Right atrium auricular region (tissue), 2 donors: Measurements from ENCODE around the gene SLFNL1. TPM values are rescaled to one million over a fixed set of nuclear protein-coding genes. Genes with fewer than 3 reads are reported as not detected.

Experiments
- DNase-seq: peaks from one replicate; pipeline ENCODE4 v3.0.0-alpha.2; 2019; ENCODE audit warnings: low spot score
- H3K27ac ChIP-seq, 2 donors: fragments of 200-600 bp; sonication (generic); 1 replicate in 1 of 2; 2 replicates in 1 of 2; pipeline ENCODE4 v1.5.1; 2016 to 2019
- H3K27me3 ChIP-seq, 2 donors: fragments of 200-600 bp; sonication (generic); one replicate each; pipeline versions ENCODE4 v1.5.1 to v1.6.0; 2017 to 2019
- H3K36me3 ChIP-seq: fragments of 200-600 bp; sonication (generic); one replicate; pipeline ENCODE4 v1.5.1; 2016
- H3K4me1 ChIP-seq, 2 donors: fragments of 200-600 bp; sonication (generic); one replicate each; pipeline versions ENCODE4 v1.5.1 to v1.6.0; 2017 to 2019
- H3K4me3 ChIP-seq, 2 donors: fragments of 200-600 bp; sonication (generic); 1 replicate in 1 of 2; 2 replicates in 1 of 2; pipeline ENCODE4 v1.5.1; 2017 to 2019; ENCODE audit warnings: mild to moderate bottlenecking in 1 of 2, moderate library complexity in 1 of 2
- H3K9me3 ChIP-seq, 2 donors: fragments of 200-600 bp; sonication (generic); one replicate each; pipeline ENCODE4 v1.5.1; 2019
- total RNA-seq, 2 donors: library from RNA; depleted of rRNA; stranded (reverse); fragments of >200 nt; gene quantifications; one replicate each; pipeline ENCODE4 v1.1.0, GENCODE V29; 2016
- TF ChIP-seq, protein P1 (sequence below), 2 donors: fragments of 200-600 bp; sonication (generic); IDR thresholded peaks; one replicate each; pipeline ENCODE4 v1.5.1; 2019; ENCODE audit warnings: antibody characterized with exemption in 2 of 2

SLFNL1 gene
- total RNA-seq, 2 donors from 2014 or later = 0.59 TPM; not detected in 1

DNA sequence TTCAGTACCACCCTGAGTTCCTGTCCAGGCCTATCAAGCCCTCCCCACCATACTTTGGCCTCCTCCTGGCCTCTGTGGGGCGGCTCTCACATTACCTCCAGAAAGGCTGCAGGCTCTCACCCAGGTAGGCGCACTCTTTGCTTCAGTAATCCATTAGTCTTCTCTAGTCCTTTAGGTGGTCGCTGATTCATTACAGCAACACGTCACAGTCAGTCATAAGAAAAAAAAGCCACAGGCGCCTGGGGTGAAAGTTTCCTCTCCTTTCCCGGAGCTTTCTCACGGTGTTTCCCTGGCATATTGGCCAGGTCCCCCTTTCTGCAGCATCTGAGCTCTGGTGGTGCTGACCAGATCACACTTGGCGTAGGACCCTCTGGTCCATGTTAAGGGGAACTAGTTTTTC lies 12.1 kb downstream of the SLFNL1 start:
- peaks cover 0 to 13% of the 10 kb centered on the region in 2 donors for H3K4me1 ChIP-seq
- peaks cover 52% of the 10 kb centered on the region for H3K36me3 ChIP-seq

DNA sequence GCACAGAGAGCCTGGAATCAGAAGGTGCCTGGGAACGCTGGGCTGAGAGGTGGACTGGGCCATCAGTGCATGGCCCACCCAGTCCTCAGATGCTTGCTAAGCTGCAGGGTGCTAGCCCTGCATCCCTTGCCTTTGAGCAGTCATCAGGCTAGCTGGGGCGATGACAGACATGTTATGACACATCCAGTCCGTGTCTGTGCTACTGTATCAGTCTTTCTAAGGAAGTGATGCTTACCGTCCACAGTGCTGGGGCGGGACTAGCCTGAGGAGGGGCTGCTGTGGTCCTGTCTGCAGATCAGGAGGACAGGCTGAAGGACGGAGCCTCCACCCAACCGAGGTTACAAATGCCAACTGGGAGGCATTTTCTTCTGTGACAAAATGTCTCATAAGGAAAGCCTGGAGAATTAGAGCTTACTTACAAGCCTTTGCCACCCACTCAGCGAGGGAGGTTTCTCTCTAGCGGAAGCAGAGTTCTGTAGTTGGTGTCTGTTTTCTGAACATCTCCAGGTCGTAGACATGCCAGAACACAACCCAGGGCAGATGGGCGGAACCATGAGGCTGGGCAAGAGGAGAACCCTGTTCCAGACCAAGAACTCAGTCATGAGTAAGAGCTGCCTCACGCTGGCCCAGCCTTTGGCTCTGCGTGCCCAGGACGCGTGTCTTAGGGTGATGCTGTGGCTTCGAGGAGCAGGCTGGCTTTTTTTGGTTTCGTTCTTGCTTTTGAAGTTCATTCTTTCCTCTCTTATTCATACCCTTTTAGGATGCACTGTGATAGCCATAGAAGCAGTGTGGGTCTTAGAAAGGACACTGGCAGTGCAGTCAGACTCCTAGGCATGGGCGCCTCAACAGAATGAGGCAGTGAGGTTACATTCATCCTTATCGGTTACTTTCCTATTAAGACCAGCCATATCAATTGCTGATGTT lies 14.3 kb downstream of the SLFNL1 start:
- Histone ChIP-seq H3K27me3 (no peaks in the 10 kb centered on the region), H3K9me3 (no peaks in the 10 kb centered on the region), H3K4me1 (peaks cover 0 to 17% of the 10 kb centered on the region in 2 donors), H3K27ac (no peak overlapping the region), H3K4me3 (no peak overlapping the region), H3K36me3 (peaks cover 64% of the 10 kb centered on the region)
- no peak for DNase-seq
- TF ChIP-seq, protein P1, sequence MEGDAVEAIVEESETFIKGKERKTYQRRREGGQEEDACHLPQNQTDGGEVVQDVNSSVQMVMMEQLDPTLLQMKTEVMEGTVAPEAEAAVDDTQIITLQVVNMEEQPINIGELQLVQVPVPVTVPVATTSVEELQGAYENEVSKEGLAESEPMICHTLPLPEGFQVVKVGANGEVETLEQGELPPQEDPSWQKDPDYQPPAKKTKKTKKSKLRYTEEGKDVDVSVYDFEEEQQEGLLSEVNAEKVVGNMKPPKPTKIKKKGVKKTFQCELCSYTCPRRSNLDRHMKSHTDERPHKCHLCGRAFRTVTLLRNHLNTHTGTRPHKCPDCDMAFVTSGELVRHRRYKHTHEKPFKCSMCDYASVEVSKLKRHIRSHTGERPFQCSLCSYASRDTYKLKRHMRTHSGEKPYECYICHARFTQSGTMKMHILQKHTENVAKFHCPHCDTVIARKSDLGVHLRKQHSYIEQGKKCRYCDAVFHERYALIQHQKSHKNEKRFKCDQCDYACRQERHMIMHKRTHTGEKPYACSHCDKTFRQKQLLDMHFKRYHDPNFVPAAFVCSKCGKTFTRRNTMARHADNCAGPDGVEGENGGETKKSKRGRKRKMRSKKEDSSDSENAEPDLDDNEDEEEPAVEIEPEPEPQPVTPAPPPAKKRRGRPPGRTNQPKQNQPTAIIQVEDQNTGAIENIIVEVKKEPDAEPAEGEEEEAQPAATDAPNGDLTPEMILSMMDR (IDR thresholded peaks at IDR 0.05) = no peak

More for the DNA sequence above, 12.1 kb downstream of the SLFNL1 start:
- no peak overlapping the region for H3K4me3 ChIP-seq
- H3K27me3 ChIP-seq = no peaks in the 10 kb centered on the region
- DNase-seq = no peak
- H3K9me3 ChIP-seq = no peaks in the 10 kb centered on the region
- H3K27ac ChIP-seq = no peak overlapping the region
- TF ChIP-seq, protein P1 (IDR thresholded peaks at IDR 0.05) = no peak

DNA sequence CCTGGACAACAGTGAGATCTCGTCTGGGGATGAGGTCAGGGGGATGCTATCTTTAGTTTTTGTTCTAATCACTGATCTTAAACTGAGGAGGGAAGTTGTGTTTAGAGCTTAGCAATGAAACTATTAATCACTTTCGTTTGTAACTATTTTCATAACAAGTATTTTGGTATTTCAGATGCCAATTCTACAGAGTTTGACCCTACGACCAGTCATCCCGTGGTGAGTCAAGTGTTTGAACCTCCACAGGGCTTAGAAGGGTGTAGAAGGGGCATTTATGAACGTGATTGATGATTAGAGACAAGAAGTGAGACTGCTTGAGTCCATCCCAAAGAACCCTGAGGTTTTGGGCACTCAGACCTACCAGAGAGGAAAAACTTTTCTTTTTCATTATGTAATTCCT lies 15.6 kb downstream of the SLFNL1 start:
- DNase-seq = no peak
- no peaks in the 10 kb centered on the region for H3K27me3 ChIP-seq
- no peak overlapping the region for H3K4me3 ChIP-seq
- H3K36me3 ChIP-seq = peaks cover 64% of the 10 kb centered on the region
- H3K4me1 ChIP-seq = peaks cover 0 to 17% of the 10 kb centered on the region in 2 donors
- H3K27ac ChIP-seq = no peak overlapping the region
- TF ChIP-seq, protein P1 (IDR thresholded peaks at IDR 0.05) = no peak
- no peaks in the 10 kb centered on the region for H3K9me3 ChIP-seq

DNA sequence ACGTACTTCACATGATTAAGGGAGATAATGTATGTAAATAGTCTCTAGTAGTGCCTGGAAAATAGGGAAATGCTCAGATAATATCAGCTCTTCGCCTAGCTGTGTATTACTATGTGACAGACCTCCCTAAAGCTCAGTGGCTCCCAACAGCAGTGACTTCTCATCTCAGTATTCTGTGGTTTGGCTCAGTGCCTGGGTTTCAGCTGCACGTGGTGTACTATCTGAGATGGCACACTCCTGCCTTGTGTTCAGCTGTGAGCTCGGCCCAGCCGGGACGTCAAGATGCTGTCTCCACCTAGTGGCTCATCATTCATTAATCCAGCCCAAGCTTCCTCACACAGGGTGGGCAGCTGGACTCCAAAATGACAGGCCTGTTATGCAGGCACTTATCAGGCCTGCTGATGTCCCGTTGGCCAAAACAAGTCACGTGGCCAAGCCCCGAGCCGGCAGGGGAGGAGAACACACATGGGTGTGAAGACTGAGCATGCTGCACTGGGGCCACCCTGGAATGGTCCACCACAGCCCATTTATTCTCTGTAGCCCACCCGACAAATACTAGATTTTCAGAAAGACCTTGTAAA lies 17.8 kb downstream of the SLFNL1 start:
- H3K9me3 ChIP-seq = no peaks in the 10 kb centered on the region
- DNase-seq = peak; percentile 98
- peaks cover 0 to 17% of the 10 kb centered on the region in 2 donors for H3K4me1 ChIP-seq
- H3K27ac ChIP-seq = peak overlapping the region; percentile 46 to 50
- H3K36me3 ChIP-seq = peaks cover 66% of the 10 kb centered on the region
- H3K4me3 ChIP-seq = no peak overlapping the region
- TF ChIP-seq, protein P1 (IDR thresholded peaks at IDR 0.05) = peak; percentile 31 to 73
- no peaks in the 10 kb centered on the region for H3K27me3 ChIP-seq

DNA sequence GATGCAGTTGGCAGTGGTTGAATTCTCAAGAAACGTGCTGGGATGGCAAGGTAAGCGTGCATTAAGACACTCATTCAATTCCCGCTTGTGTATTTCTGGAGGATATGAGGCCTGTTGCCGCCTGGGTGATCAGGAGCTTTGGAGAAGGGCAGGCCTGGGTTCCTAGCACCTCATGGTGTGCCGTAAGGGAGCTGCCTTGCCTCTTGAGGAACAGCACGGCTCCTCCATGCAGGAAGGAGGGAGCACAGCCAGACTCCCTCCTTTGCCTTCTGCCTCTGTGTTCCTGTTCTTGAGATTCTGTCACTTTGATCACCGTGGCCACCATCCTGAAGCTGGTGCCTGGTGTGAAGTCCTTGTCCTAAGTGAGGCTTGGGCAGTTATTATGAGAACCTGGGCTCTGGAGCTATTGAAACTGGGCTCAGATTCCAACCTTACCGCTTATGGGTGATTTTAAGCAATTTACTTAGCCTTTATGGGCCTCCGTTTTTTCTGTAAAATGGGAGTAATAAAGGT lies 18.3 kb downstream of the SLFNL1 start:
- Histone ChIP-seq H3K36me3 (peaks cover 66% of the 10 kb centered on the region), H3K27ac (peak overlapping the region; percentile 46 to 50), H3K4me3 (no peak overlapping the region), H3K9me3 (no peaks in the 10 kb centered on the region), H3K27me3 (no peaks in the 10 kb centered on the region), H3K4me1 (peaks cover 0 to 17% of the 10 kb centered on the region in 2 donors)
- DNase-seq = no peak
- TF ChIP-seq, protein P1 (IDR thresholded peaks at IDR 0.05) = no peak
